Left ventricle myocardium inferior (tissue), 1 donor: Measurements from ENCODE around the gene SLC9C2. TPM values are rescaled to one million over a fixed set of nuclear protein-coding genes. Genes with fewer than 3 reads are reported as not detected.

Source experiments
- DNase-seq: peaks from one replicate; pipeline ENCODE4 v3.0.0-alpha.2; 2020
- H3K27ac ChIP-seq: fragments of 200-600 bp; replicated peaks from 2 replicates; pipeline ENCODE4 v1.8.0; 2021
- H3K27me3 ChIP-seq: fragments of 200-600 bp; 2 replicates; pipeline ENCODE4 v1.8.0; 2021; ENCODE audit warnings: low read depth
- H3K36me3 ChIP-seq: fragments of 200-600 bp; 2 replicates; pipeline ENCODE4 v1.8.0; 2021
- H3K4me1 ChIP-seq: fragments of 200-600 bp; 2 replicates; pipeline ENCODE4 v1.8.0; 2021
- H3K4me3 ChIP-seq: fragments of 200-600 bp; 2 replicates; pipeline ENCODE4 v1.8.0; 2021; ENCODE audit warnings: mild to moderate bottlenecking, moderate library complexity
- H3K9me3 ChIP-seq: fragments of 200-600 bp; replicated peaks from 2 replicates; pipeline ENCODE4 v1.8.0; 2021
- intact Hi-C: fragments of 100-400 bp; cut with micrococcal nuclease; formaldehyde crosslinking; loops from one replicate; pipeline ENCODE4 v1.11.0; 2022
- total RNA-seq: library from RNA; stranded (reverse); fragmentation: NEBNext Ultra II Directional; extraction: Animal tissue kit (Norgen Biotek cat#: 25700); gene quantifications from one replicate; pipeline ENCODE4 v1.2.1, GENCODE V29; 2021
- TF ChIP-seq, protein P1 (sequence below): fragments of 200-600 bp; IDR thresholded peaks from 2 replicates; pipeline ENCODE4 v1.8.0; 2021; ENCODE audit warnings: antibody characterized with exemption, mild to moderate bottlenecking, borderline replicate concordance
- donor health status: DM: no; HTN: yes; CAD: no; lungs with severe emphysema.

The SLC9C2 gene
- total RNA-seq, 1 donor from 2014 or later: not detected

DNA sequence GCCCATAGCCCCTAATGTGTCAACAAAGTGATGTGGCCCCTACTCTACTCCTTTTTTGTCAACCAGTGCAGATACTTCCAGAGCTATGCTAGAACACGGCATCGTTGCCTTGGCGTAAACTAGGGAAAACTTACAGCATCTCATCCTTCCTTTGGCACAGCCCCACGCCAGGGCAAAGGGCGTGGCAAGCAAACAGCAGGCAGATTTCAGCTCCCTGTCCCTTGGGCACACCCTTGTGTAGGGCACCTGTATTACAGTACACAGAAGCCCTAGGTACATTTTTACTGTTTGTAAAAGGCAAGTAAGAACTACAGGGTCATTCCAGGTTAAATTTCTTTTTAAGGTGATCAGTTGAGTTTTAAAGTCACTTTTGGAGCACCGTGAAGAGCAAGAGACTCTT, 96.4 kb downstream of the SLC9C2 start:
- TF ChIP-seq, protein P1, sequence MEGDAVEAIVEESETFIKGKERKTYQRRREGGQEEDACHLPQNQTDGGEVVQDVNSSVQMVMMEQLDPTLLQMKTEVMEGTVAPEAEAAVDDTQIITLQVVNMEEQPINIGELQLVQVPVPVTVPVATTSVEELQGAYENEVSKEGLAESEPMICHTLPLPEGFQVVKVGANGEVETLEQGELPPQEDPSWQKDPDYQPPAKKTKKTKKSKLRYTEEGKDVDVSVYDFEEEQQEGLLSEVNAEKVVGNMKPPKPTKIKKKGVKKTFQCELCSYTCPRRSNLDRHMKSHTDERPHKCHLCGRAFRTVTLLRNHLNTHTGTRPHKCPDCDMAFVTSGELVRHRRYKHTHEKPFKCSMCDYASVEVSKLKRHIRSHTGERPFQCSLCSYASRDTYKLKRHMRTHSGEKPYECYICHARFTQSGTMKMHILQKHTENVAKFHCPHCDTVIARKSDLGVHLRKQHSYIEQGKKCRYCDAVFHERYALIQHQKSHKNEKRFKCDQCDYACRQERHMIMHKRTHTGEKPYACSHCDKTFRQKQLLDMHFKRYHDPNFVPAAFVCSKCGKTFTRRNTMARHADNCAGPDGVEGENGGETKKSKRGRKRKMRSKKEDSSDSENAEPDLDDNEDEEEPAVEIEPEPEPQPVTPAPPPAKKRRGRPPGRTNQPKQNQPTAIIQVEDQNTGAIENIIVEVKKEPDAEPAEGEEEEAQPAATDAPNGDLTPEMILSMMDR: no peak
- Histone ChIP-seq H3K27me3 (no peaks in the 10 kb centered on the region), H3K9me3 (no peaks in the 10 kb centered on the region), H3K27ac (no peak overlapping the region), H3K4me3 (no peak overlapping the region), H3K4me1 (no peaks in the 10 kb centered on the region), H3K36me3 (no peaks in the 10 kb centered on the region)
- DNase-seq: no peak
- intact Hi-C loops: no loop called here

DNA sequence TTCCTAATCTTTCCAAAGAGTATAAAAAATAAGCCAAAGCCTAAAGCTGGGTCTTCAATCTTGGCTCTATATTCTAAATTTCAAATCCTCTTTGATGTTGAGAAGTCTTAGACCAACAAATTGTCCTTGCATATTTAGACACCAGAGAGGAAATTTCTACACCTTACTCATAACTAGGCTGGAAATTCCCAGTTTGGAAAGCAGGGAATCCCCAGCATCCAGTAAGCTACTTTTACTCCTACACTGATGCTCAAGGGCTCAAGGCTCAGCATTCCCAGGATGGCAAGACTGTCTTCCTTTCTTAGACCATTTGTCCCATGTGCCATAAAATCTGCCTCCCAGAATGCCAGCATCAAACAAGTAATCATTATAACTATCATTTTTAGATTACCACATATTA, 97.5 kb downstream of the SLC9C2 start:
- intact Hi-C loops: no loop called here
- no peak for DNase-seq
- H3K4me1 ChIP-seq: no peaks in the 10 kb centered on the region
- no peaks in the 10 kb centered on the region for H3K27me3 ChIP-seq
- H3K36me3 ChIP-seq: no peaks in the 10 kb centered on the region
- no peaks in the 10 kb centered on the region for H3K9me3 ChIP-seq
- no peak overlapping the region for H3K27ac ChIP-seq
- TF ChIP-seq, protein P1: no peak
- H3K4me3 ChIP-seq: no peak overlapping the region

DNA sequence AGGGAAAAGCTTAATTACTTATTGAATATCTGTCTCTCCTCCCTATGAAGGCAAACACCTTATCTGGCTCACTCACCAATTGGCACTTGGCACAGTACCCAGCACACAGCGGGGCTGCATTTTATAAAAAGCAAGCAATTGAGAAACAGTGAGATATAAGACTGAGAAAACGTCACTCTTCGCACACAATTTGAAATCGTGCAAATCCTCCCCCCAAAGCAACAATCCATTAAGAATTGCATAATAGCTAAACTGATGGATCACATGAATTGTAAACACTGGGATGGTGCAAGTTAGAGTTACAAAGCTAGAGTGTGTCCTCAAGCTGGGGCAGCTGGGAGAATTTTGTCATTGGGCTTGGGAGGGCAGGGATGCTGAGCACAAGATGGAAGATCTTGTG, 98.6 kb downstream of the SLC9C2 start:
- intact Hi-C loops: no loop called here
- no peaks in the 10 kb centered on the region for H3K9me3 ChIP-seq

DNA sequence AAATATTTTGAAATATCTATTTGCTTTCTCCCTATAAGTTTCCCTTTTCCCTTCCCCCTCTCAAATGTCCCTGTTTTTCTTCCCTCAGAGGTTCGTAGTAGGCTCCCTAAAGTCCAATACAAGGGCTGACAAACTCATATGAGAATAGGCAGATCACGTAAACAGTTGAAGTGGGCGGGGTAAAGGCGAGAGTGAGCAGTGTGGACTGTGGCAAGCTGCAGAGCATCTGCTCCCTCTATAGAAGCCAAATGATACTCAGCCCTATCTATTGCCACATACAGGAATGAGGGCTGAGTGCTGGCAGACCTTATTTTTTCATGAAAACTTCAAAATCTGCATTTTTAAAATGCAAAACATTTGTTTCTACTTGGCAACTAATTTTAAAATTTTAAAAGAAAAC, 99.5 kb downstream of the SLC9C2 start:
- TF ChIP-seq, protein P1: no peak
- H3K27ac ChIP-seq: no peak overlapping the region
- intact Hi-C loops: no loop called here
- H3K36me3 ChIP-seq: no peaks in the 10 kb centered on the region
- DNase-seq: no peak
- H3K27me3 ChIP-seq: no peaks in the 10 kb centered on the region
- H3K9me3 ChIP-seq: no peaks in the 10 kb centered on the region
- no peak overlapping the region for H3K4me3 ChIP-seq
- H3K4me1 ChIP-seq: no peaks in the 10 kb centered on the region

More for the DNA sequence above, 98.6 kb downstream of the SLC9C2 start:
- no peak overlapping the region for H3K27ac ChIP-seq
- no peaks in the 10 kb centered on the region for H3K4me1 ChIP-seq
- no peaks in the 10 kb centered on the region for H3K27me3 ChIP-seq
- no peak overlapping the region for H3K4me3 ChIP-seq
- DNase-seq: no peak
- no peaks in the 10 kb centered on the region for H3K36me3 ChIP-seq
- TF ChIP-seq, protein P1: no peak

DNA sequence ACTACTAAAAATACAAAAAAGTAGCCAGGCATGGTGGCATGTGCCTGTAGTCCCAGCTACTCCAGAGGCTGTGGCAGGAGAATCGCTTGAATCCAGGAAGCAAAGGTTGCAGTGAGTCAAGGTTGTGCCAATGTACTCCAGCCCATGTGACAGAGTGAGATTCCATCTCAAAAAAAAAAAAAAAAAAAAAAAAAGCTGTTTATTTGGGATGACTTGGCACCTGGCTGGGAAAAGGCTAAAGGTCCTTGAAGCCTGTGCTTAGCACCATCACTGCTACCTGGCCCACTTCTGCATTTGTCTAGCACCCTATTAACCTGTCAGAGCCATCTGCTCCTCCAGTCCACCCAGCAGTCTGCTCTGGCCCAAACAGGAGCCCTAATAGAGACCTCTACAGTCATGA, 100.8 kb downstream of the SLC9C2 start:
- no peak overlapping the region for H3K4me3 ChIP-seq
- TF ChIP-seq, protein P1: no peak
- no peak for DNase-seq
- no peaks in the 10 kb centered on the region for H3K4me1 ChIP-seq
- intact Hi-C loops: no loop called here
- H3K9me3 ChIP-seq: no peaks in the 10 kb centered on the region
- H3K27ac ChIP-seq: no peak overlapping the region
- no peaks in the 10 kb centered on the region for H3K27me3 ChIP-seq
- no peaks in the 10 kb centered on the region for H3K36me3 ChIP-seq

DNA sequence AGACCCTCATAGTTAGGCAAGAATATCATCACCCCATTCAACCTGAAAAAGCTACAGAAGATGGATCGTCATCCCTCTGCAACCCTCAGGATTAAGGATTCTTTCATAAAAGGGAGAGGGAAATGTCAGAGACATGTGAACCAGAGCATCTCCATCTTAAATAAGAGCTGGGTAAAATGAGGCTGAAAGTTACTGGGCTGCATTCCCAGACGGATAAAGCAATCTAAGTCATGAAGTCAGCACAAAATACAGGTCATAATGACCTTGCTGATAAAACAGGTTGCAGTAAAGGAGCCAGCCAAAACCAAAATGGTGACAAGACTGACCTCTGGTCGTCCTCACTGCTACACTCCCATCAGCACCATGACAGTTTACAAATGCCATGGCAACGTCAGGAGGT, 103.1 kb downstream of the SLC9C2 start:
- intact Hi-C loops: no loop called here
- TF ChIP-seq, protein P1: no peak
- H3K27me3 ChIP-seq: no peaks in the 10 kb centered on the region
- no peak overlapping the region for H3K27ac ChIP-seq
- no peaks in the 10 kb centered on the region for H3K4me1 ChIP-seq
- no peaks in the 10 kb centered on the region for H3K36me3 ChIP-seq
- H3K4me3 ChIP-seq: no peak overlapping the region
- H3K9me3 ChIP-seq: no peaks in the 10 kb centered on the region
- DNase-seq: no peak
